Measurements from ENCODE around the gene NDUFB6. TPM values are rescaled to one million over a fixed set of nuclear protein-coding genes. Genes with fewer than 3 reads are reported as not detected.

The NDUFB6 gene
- total and polyA plus RNA-seq, 7 experiments from 2014 or later: 10.4 to 75.9 (median 14.6) TPM

DNA sequence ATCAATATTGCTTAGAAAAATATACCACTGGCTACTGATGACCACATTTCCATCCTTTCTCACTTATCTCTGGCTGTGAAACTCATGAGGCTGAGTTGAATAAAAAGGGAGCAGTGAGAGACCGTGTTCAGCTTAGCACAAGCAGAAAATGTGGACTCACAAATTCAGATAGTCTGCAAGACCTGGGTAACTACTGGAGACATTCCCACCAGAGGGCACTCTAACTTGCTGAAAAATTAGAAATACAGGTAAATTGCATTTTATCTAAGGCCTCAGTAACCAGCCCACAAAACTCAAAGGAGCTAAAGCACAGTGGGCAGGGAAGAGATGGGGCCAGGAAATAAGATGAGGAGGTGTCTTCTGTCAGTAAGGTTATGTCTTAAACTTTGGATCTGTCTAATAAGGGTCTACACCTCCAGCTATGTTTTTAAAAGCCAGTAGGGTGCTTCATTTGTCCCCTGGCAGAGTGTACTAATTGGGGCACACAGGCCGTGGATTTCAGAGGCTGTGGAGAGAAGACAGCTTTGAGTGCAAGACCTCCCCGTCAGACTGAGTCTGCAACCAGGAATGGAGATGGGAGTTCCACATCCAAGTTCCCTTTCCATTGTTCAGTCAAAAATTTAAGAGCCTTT, 8.7 kb upstream of the NDUFB6 start:
- Histone ChIP-seq H3K4me1 (ENCODE audit: control insufficient read depth in 2 of 2, insufficient read depth in 2 of 2, low read length in 2 of 2) (no peaks in the 10 kb centered on the region), H3K36me3 (ENCODE audit: control insufficient read depth in 2 of 3, insufficient read depth in 3 of 3, low read length in 3 of 3) (no peaks in the 10 kb centered on the region), H3K27ac (ENCODE audit: low read depth, low read length) (no peak overlapping the region), H3K9me3 (ENCODE audit: control insufficient read depth in 2 of 3, low read length in 3 of 3) (no peaks in the 10 kb centered on the region), H3K27me3 (ENCODE audit: control insufficient read depth in 2 of 2, insufficient read depth in 2 of 2, low read length in 2 of 2) (no peaks in the 10 kb centered on the region), H3K4me3 (ENCODE audit: low read length) (no peak overlapping the region)
- Mint-ChIP-seq H3K9me3 (no peaks in the 10 kb centered on the region), H3K4me1 (peaks cover 0 to 8% (median 0%) of the 10 kb centered on the region in 7 donors), H3K27ac (no peak overlapping the region), H3K27me3 (peaks cover 6 to 41% (median 16%) of the 10 kb centered on the region in 5 donors), H3K4me3 (no peak overlapping the region), H3K36me3 (no peaks in the 10 kb centered on the region)
- peak; percentile 65 for ATAC-seq
- intact Hi-C loops (cut with micrococcal nuclease): loop anchor here (1.0 to 10.0 kb wide), 4 partner anchors 8 to 1143 kb away; partner anchors contain the start of gene NDUFB6 (in 1 of the 2)
- ChIA-PET CTCF (interaction anchor here (0.7 to 11.8 kb wide), 12 partner anchors 8 to 392 kb away, joined by 3 to 261 read pairs (median 6); partner anchors contain the start of genes ACO1, NDUFB6 and RIGI), POLR2A (interaction anchor here (0.6 to 1.2 kb wide), 3 partner anchors 9 to 207 kb away, joined by 3 to 4 read pairs (median 3); partner anchors contain the start of gene NDUFB6)
- DNase-seq: peak in 7 of 9 donors; percentile 11 to 51 (median 36)

GRCh38 chr9:32580631-32581300, 7.8 kb upstream of the NDUFB6 start:
- H3K9me3 Mint-ChIP-seq: no peaks in the 10 kb centered on the region
- H3K4me1 ChIP-seq (ENCODE audit: control insufficient read depth in 2 of 2, insufficient read depth in 2 of 2, low read length in 2 of 2): no peaks in the 10 kb centered on the region
- H3K27me3 ChIP-seq (ENCODE audit: control insufficient read depth in 2 of 2, insufficient read depth in 2 of 2, low read length in 2 of 2): no peaks in the 10 kb centered on the region
- DNase-seq (no peak), ATAC-seq (no peak)
- no peaks in the 10 kb centered on the region for H3K9me3 ChIP-seq (ENCODE audit: control insufficient read depth in 2 of 3, low read length in 3 of 3)
- intact Hi-C loops (cut with micrococcal nuclease): loop anchor here (1.0 to 10.0 kb wide), 4 partner anchors 7 to 1144 kb away; partner anchors contain the start of gene NDUFB6 (in 1 of the 2)
- H3K36me3 ChIP-seq (ENCODE audit: control insufficient read depth in 2 of 3, insufficient read depth in 3 of 3, low read length in 3 of 3): no peaks in the 10 kb centered on the region
- CTCF ChIA-PET: interaction anchor here (0.7 to 11.8 kb wide), 18 partner anchors 7 to 388 kb away, joined by 3 to 261 read pairs (median 8); partner anchors contain the start of genes ACO1, NDUFB6 and RIGI
- H3K4me1 Mint-ChIP-seq: peaks cover 0 to 8% (median 0%) of the 10 kb centered on the region in 7 donors
- H3K36me3 Mint-ChIP-seq: no peaks in the 10 kb centered on the region
- no peak overlapping the region for H3K4me3 ChIP-seq (ENCODE audit: low read length)
- H3K27ac Mint-ChIP-seq: no peak overlapping the region
- POLR2A ChIA-PET: interaction anchor here (1.2 kb wide), 1 partner anchor 207 kb away, joined by 3 read pairs; no protein-coding TSS in a partner anchor
- H3K27me3 Mint-ChIP-seq: peaks cover 6 to 39% (median 13%) of the 10 kb centered on the region in 5 donors
- no peak overlapping the region for H3K4me3 Mint-ChIP-seq
- no peak overlapping the region for H3K27ac ChIP-seq (ENCODE audit: low read depth, low read length)

DNA sequence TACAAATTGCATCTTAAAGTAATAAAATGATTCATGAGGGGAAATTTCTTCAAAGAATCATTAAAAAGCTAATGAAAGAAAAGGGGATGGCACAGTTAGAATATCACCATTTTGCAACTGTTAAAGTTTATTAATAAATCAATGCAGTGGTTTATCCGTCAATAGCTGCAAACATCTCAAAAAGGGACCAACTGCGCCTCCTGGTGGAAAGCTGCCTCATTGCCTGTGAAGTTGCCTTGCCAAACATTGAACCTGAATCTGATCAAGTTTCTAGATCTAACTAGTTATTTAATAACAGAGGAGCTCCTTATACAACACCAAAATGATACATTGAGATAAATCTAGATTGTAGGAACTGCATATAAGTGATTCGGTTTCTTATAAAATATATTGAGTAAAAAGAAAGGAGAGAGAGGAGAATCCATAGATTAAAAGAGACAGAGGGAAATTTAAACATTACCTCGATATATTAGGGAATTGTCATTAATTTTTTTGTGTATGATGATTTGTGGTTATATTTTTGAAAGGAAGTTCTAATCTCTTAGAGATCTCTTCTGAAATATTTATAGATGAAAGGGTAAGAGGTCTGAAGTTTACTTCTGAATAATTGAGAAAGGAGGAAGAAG, 6.9 kb upstream of the NDUFB6 start:
- peaks cover 0 to 8% (median 0%) of the 10 kb centered on the region in 7 donors for H3K4me1 Mint-ChIP-seq
- intact Hi-C loops (cut with micrococcal nuclease): loop anchor here (1.0 to 10.0 kb wide), 4 partner anchors 201 to 1315 kb away; no protein-coding TSS in a partner anchor
- H3K27ac Mint-ChIP-seq: peak overlapping the region in 1 of 9 donors; percentile 48

DNA sequence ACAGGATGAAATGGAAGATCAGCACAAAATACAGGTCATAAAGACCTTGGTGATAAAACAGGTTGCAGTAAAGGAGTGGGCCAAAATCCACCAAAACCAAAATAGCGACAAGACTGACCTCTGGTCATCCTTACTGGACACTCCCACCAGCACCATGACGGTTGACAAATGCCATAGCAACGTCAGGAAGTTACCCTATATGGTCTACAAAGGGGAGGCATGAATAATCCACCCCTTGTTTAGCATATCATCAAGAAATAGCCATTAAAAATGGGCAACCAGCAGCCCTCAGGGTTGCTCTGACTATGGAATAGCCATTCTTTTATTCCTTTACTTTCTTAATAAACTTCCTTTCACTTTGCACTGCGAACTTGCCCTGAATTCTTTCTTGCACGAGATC, 6.0 kb upstream of the NDUFB6 start:
- Mint-ChIP-seq H3K27me3 (peaks cover 3 to 27% (median 6%) of the 10 kb centered on the region in 5 donors), H3K4me1 (peaks cover 0 to 9% (median 0%) of the 10 kb centered on the region in 7 donors), H3K36me3 (no peaks in the 10 kb centered on the region), H3K27ac (no peak overlapping the region), H3K9me3 (no peaks in the 10 kb centered on the region), H3K4me3 (no peak overlapping the region)
- no peak for DNase-seq
- Histone ChIP-seq H3K4me1 (ENCODE audit: control insufficient read depth in 2 of 2, insufficient read depth in 2 of 2, low read length in 2 of 2) (no peaks in the 10 kb centered on the region), H3K27me3 (ENCODE audit: control insufficient read depth in 2 of 2, insufficient read depth in 2 of 2, low read length in 2 of 2) (no peaks in the 10 kb centered on the region), H3K27ac (ENCODE audit: low read depth, low read length) (no peak overlapping the region), H3K9me3 (ENCODE audit: control insufficient read depth in 2 of 3, low read length in 3 of 3) (no peaks in the 10 kb centered on the region), H3K36me3 (ENCODE audit: control insufficient read depth in 2 of 3, insufficient read depth in 3 of 3, low read length in 3 of 3) (no peaks in the 10 kb centered on the region), H3K4me3 (ENCODE audit: low read length) (no peak overlapping the region)
- no peak for ATAC-seq
- ChIA-PET POLR2A (interaction anchor here (1.5 to 1.7 kb wide), 2 partner anchors 195 to 200 kb away, joined by 5 to 9 read pairs; partner anchors contain the start of gene ACO1), CTCF (interaction anchor here (0.6 to 11.8 kb wide), 17 partner anchors 9 to 390 kb away, joined by 3 to 261 read pairs (median 8); partner anchors contain the start of genes ACO1 and RIGI)
- intact Hi-C loops (cut with micrococcal nuclease): loop anchor here (1.0 to 10.0 kb wide), 2 partner anchors 200 to 1314 kb away; no protein-coding TSS in a partner anchor

More for the DNA sequence above, 6.9 kb upstream of the NDUFB6 start:
- H3K27me3 ChIP-seq (ENCODE audit: control insufficient read depth in 2 of 2, insufficient read depth in 2 of 2, low read length in 2 of 2): no peaks in the 10 kb centered on the region
- Mint-ChIP-seq H3K4me3 (no peak overlapping the region), H3K9me3 (no peaks in the 10 kb centered on the region), H3K36me3 (no peaks in the 10 kb centered on the region), H3K27me3 (peaks cover 4 to 30% (median 7%) of the 10 kb centered on the region in 5 donors)
- peak; percentile 53 to 77 (median 66) for DNase-seq
- H3K9me3 ChIP-seq (ENCODE audit: control insufficient read depth in 2 of 3, low read length in 3 of 3): no peaks in the 10 kb centered on the region
- peak; percentile 81 for ATAC-seq
- no peak overlapping the region for H3K4me3 ChIP-seq (ENCODE audit: low read length)
- no peak overlapping the region for H3K27ac ChIP-seq (ENCODE audit: low read depth, low read length)
- no peaks in the 10 kb centered on the region for H3K4me1 ChIP-seq (ENCODE audit: control insufficient read depth in 2 of 2, insufficient read depth in 2 of 2, low read length in 2 of 2)
- no peaks in the 10 kb centered on the region for H3K36me3 ChIP-seq (ENCODE audit: control insufficient read depth in 2 of 3, insufficient read depth in 3 of 3, low read length in 3 of 3)
- ChIA-PET CTCF (interaction anchor here (0.6 to 11.8 kb wide), 22 partner anchors 8 to 389 kb away, joined by 3 to 261 read pairs (median 6); partner anchors contain the start of genes ACO1 and RIGI), POLR2A (interaction anchor here (1.5 to 1.7 kb wide), 2 partner anchors 196 to 201 kb away, joined by 5 to 9 read pairs; partner anchors contain the start of gene ACO1)

DNA sequence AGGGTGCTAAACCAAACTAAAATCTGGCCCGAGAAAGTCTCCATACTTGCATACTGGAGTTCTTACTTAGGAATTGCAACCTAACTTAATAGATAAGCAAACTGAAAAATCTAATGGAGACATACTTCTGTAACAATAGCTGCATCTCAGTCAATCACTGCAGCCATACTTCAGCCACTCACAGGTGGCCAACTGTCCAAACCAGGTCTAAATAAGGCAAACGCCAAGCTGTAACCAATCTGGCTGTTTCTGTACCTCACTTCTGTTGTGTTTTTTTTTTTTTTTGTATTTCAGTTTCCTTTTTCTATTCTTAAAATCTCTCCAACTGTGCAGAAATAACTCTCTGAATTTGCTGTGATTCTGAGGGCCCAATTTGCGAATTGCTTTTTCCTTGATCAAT, 4.4 kb upstream of the NDUFB6 start:
- H3K4me3 Mint-ChIP-seq: no peak overlapping the region
- ATAC-seq (no peak), DNase-seq (no peak)
- peaks cover 6 to 18% (median 9%) of the 10 kb centered on the region in 7 donors for H3K4me1 Mint-ChIP-seq
- H3K27ac Mint-ChIP-seq: no peak overlapping the region
- Histone ChIP-seq H3K27me3 (ENCODE audit: control insufficient read depth in 2 of 2, insufficient read depth in 2 of 2, low read length in 2 of 2) (no peaks in the 10 kb centered on the region), H3K27ac (ENCODE audit: low read depth, low read length) (no peak overlapping the region), H3K9me3 (ENCODE audit: control insufficient read depth in 2 of 3, low read length in 3 of 3) (no peaks in the 10 kb centered on the region), H3K36me3 (ENCODE audit: control insufficient read depth in 2 of 3, insufficient read depth in 3 of 3, low read length in 3 of 3) (no peaks in the 10 kb centered on the region), H3K4me1 (ENCODE audit: control insufficient read depth in 2 of 2, insufficient read depth in 2 of 2, low read length in 2 of 2) (peaks cover 4 to 5% of the 10 kb centered on the region in 2 donors), H3K4me3 (ENCODE audit: low read length) (no peak overlapping the region)
- no peaks in the 10 kb centered on the region for H3K9me3 Mint-ChIP-seq
- POLR2A ChIA-PET: no interaction called here
- CTCF ChIA-PET: interaction anchor here (11.8 kb wide), 1 partner anchor 199 kb away, joined by 261 read pairs; no protein-coding TSS in a partner anchor
- intact Hi-C loops (cut with micrococcal nuclease): loop anchor here in 1 of 2 donors (10.0 kb wide), 1 partner anchor 1313 kb away; no protein-coding TSS in a partner anchor
- H3K27me3 Mint-ChIP-seq: peaks cover 3 to 29% (median 6%) of the 10 kb centered on the region in 5 donors
- peaks cover 0 to 2% (median 0%) of the 10 kb centered on the region in 5 donors for H3K36me3 Mint-ChIP-seq

Data from naive thymus-derived CD4-positive, alpha-beta T cell (primary cell).